ENCODE data around the gene ARHGAP1.

DNA sequence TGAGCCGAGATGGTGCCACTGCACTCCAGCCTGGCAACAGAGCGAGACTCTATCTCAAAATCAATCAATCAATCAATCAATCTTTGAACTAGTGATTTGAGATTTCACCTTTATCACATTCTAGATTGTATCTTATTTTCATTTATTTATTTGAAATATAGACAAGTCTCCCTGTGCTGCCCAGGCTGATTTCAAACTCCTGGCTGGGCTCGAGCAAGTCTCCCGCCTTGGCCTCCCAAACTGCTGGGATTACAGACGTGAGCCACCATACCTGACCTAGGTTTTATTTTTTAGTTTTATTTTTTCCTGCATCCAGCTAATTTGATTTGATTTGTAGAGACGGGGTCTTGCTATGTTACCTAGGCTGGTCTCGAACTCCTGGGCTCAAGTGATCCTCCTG is 35.7 kb upstream of the ARHGAP1 start:
- TF ChIP-seq POLR2A (IDR thresholded peaks at IDR 0.05): no peak
- TF ChIP-seq, protein P1, sequence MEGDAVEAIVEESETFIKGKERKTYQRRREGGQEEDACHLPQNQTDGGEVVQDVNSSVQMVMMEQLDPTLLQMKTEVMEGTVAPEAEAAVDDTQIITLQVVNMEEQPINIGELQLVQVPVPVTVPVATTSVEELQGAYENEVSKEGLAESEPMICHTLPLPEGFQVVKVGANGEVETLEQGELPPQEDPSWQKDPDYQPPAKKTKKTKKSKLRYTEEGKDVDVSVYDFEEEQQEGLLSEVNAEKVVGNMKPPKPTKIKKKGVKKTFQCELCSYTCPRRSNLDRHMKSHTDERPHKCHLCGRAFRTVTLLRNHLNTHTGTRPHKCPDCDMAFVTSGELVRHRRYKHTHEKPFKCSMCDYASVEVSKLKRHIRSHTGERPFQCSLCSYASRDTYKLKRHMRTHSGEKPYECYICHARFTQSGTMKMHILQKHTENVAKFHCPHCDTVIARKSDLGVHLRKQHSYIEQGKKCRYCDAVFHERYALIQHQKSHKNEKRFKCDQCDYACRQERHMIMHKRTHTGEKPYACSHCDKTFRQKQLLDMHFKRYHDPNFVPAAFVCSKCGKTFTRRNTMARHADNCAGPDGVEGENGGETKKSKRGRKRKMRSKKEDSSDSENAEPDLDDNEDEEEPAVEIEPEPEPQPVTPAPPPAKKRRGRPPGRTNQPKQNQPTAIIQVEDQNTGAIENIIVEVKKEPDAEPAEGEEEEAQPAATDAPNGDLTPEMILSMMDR (IDR thresholded peaks at IDR 0.05): no peak

Measured in thyroid gland (tissue), 4 donors.